Measurements from ENCODE around the gene KIF26B.

DNA sequence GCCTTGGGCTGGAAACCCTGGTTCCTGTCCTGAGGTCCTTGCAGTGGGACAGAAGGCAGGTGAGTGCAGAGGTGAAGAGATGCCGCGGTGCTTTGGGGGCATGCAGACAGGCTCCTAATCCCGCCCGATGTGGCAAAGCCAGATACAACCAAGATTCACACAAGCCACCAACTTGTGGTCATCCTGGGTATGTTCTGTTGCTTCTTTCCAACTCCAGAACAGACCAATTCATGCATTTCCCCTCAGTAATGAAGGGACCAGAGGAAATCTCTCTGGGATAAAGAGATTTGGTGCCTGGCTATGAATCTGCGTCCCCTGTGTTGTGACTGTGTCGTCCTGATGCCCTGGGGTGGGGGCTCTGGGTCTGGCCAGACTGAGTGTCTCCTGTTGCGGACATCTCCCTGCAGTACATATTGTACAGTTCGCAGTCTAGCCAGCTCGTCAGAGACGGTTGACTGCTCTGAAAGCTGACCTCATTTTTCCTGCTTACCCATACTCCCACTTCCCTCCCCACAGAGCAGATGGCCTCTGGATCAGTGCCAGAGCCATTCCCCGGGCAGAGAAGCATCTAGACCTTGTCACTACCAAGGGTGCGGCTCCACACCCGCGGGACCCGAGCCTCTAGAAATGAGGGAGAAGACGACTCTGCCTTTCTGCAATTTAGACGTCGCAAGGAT lies 216.3 kb downstream of the KIF26B start:
- TF ChIP-seq, protein P1, sequence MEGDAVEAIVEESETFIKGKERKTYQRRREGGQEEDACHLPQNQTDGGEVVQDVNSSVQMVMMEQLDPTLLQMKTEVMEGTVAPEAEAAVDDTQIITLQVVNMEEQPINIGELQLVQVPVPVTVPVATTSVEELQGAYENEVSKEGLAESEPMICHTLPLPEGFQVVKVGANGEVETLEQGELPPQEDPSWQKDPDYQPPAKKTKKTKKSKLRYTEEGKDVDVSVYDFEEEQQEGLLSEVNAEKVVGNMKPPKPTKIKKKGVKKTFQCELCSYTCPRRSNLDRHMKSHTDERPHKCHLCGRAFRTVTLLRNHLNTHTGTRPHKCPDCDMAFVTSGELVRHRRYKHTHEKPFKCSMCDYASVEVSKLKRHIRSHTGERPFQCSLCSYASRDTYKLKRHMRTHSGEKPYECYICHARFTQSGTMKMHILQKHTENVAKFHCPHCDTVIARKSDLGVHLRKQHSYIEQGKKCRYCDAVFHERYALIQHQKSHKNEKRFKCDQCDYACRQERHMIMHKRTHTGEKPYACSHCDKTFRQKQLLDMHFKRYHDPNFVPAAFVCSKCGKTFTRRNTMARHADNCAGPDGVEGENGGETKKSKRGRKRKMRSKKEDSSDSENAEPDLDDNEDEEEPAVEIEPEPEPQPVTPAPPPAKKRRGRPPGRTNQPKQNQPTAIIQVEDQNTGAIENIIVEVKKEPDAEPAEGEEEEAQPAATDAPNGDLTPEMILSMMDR (IDR thresholded peaks at IDR 0.05; ENCODE audit: low read length): no peak
- TF ChIP-seq EZH2 (optimal IDR thresholded peaks at IDR 0.05; ENCODE audit: low read depth, low read length): no peak

Data from MM.1S (cell line).